CD14-positive monocyte (primary cell): ENCODE results near the gene SESN3. TPM values are rescaled to one million over a fixed set of nuclear protein-coding genes. Genes with fewer than 3 reads are reported as not detected.

Experiments used
- DNase-seq, 3 donors: peaks; one replicate each; pipeline ENCODE4 v3.0.0-alpha.2; 2011 to 2022
- H2AFZ ChIP-seq: 2 replicates; pipeline ENCODE4 v1.6.0; 2012; ENCODE audit warnings: mild to moderate bottlenecking, low read depth, low read length, inconsistent platforms; ENCODE audit not compliant: insufficient read depth, poor library complexity, severe bottlenecking
- H3K27ac ChIP-seq, 2 donors: 1 replicate in 1 of 2; 2 replicates in 1 of 2; pipeline ENCODE4 v1.5.1; 2012 to 2013; ENCODE audit warnings: low read length in 2 of 2, control low read depth in 1 of 2, inconsistent platforms in 1 of 2, low read depth in 1 of 2, mild to moderate bottlenecking in 1 of 2
- H3K27me3 ChIP-seq, 2 donors: one replicate each; pipeline versions ENCODE4 v1.6.0 to v1.6.1; 2011 to 2013; ENCODE audit warnings: low read length in 2 of 2; ENCODE audit not compliant: control insufficient read depth in 2 of 2, insufficient read depth in 2 of 2
- H3K36me3 ChIP-seq, 2 donors: replicated peaks in 1 of 2; 1 replicate in 1 of 2; 2 replicates in 1 of 2; pipeline versions ENCODE4 v1.5.1 to v1.6.1; 2012 to 2013; ENCODE audit warnings: low read length in 2 of 2, control low read depth in 1 of 2, inconsistent platforms in 1 of 2, mild to moderate bottlenecking in 1 of 2; ENCODE audit not compliant: insufficient read depth in 2 of 2, control insufficient read depth in 1 of 2
- H3K4me1 ChIP-seq, 2 donors: 1 replicate in 1 of 2; 2 replicates in 1 of 2; pipeline versions ENCODE4 v1.5.1 to v1.6.1; 2012 to 2013; ENCODE audit warnings: low read length in 2 of 2, control low read depth in 1 of 2, inconsistent platforms in 1 of 2, mild to moderate bottlenecking in 1 of 2, moderate library complexity in 1 of 2; ENCODE audit not compliant: insufficient read depth in 2 of 2, control insufficient read depth in 1 of 2
- H3K4me2 ChIP-seq: replicated peaks from 2 replicates; pipeline ENCODE3; 2012; ENCODE audit warnings: low read length, moderate library complexity, mild to moderate bottlenecking; ENCODE audit not compliant: poor library complexity, severe bottlenecking; ENCODE audit errors: extremely low read depth
- H3K4me3 ChIP-seq, 3 experiments: fragments of 200-600 bp in 1 of 3; sonication (generic) in 1 of 3; replicated peaks in 1 of 3; 1 replicate in 2 of 3; 2 replicates in 1 of 3; pipeline ENCODE4 v1.5.1; 2011 to 2013; ENCODE audit warnings: low read length in 3 of 3, mild to moderate bottlenecking in 3 of 3, control low read depth in 2 of 3, low read depth in 2 of 3, inconsistent platforms in 1 of 3, moderate library complexity in 1 of 3
- H3K79me2 ChIP-seq: 2 replicates; pipeline ENCODE4 v1.6.0; 2012; ENCODE audit warnings: mild to moderate bottlenecking, control low read depth, inconsistent platforms, low read length, moderate library complexity; ENCODE audit not compliant: insufficient read depth
- H3K9ac ChIP-seq: 2 replicates; pipeline ENCODE4 v1.6.0; 2017; ENCODE audit warnings: low read length, mild to moderate bottlenecking; ENCODE audit not compliant: insufficient read depth, poor library complexity, severe bottlenecking
- H3K9me3 ChIP-seq, 2 donors: replicated peaks in 1 of 2; 1 replicate in 1 of 2; 2 replicates in 1 of 2; pipeline versions ENCODE4 v1.5.1 to v1.6.1; 2012 to 2013; ENCODE audit warnings: low read length in 2 of 2, control low read depth in 1 of 2; ENCODE audit not compliant: control insufficient read depth in 1 of 2, insufficient read depth in 1 of 2
- H4K20me1 ChIP-seq: 2 replicates; pipeline ENCODE4 v1.6.0; 2012; ENCODE audit warnings: mild to moderate bottlenecking, low read length, control low read depth, moderate library complexity; ENCODE audit not compliant: insufficient read depth
- H3K27ac Mint-ChIP-seq, 7 donors: one replicate each; pipeline ENCODE4 v1.8.0; 2020; ENCODE audit warnings: mild to moderate bottlenecking in 7 of 7, mixed read lengths in 7 of 7, moderate library complexity in 6 of 7, inconsistent platforms in 2 of 7
- H3K27me3 Mint-ChIP-seq, 3 donors: one replicate each; pipeline ENCODE4 v1.8.0; 2021 to 2022; ENCODE audit warnings: low read depth in 3 of 3, mild to moderate bottlenecking in 3 of 3, mixed read lengths in 3 of 3, moderate library complexity in 3 of 3, inconsistent platforms in 1 of 3
- H3K36me3 Mint-ChIP-seq, 2 donors: one replicate each; pipeline ENCODE4 v1.8.0; 2020; ENCODE audit warnings: mixed read lengths in 2 of 2, inconsistent platforms in 1 of 2, mild to moderate bottlenecking in 1 of 2
- H3K4me1 Mint-ChIP-seq: one replicate; pipeline ENCODE4 v1.8.0; 2020; ENCODE audit warnings: mild to moderate bottlenecking, mixed read lengths
- H3K4me3 Mint-ChIP-seq, 2 donors: one replicate each; pipeline ENCODE4 v1.8.0; 2020; ENCODE audit warnings: mild to moderate bottlenecking in 2 of 2, mixed read lengths in 2 of 2, moderate library complexity in 1 of 2
- H3K9me3 Mint-ChIP-seq, 7 donors: one replicate each; pipeline ENCODE4 v1.8.0; 2020 to 2022; ENCODE audit warnings: mixed read lengths in 7 of 7, mild to moderate bottlenecking in 6 of 7, moderate library complexity in 6 of 7, inconsistent platforms in 2 of 7
- CTCF ChIP-seq: fragments of 200-600 bp; IDR thresholded peaks from one replicate; pipeline ENCODE4 v1.8.0; 2022; ENCODE audit warnings: antibody characterized with exemption, mild to moderate bottlenecking
- WGBS: methylation state at CpG from one replicate; pipeline ENCODE4 v1.1.5; 2013; ENCODE audit warnings: missing lambda C conversion rate; ENCODE audit not compliant: insufficient coverage; 5-methylcytosine and 5-hydroxymethylcytosine counted together
- intact Hi-C, 2 donors: fragments of 100-400 bp; cut with micrococcal nuclease; formaldehyde crosslinking; loops; one replicate each; pipeline versions ENCODE4 v1.15.0 to v1.15.1; 2023
- polyA plus RNA-seq, 3 donors: library from polyadenylated mRNA; depleted of rRNA in 1 of 3; unstranded in 2 of 3; stranded (reverse) in 1 of 3; fragments of 300-500 nt in 2 of 3; fragments of >200 nt in 1 of 3; fragmentation: Illumina TruSeq in 2 of 3; gene quantifications; 1 replicate in 2 of 3; 2 replicates in 1 of 3; pipeline ENCODE4 v1.2.3, GENCODE V29; 2012 to 2021

Gene SESN3
- polyA plus RNA-seq, 3 donors: 1.1 to 7.4 (median 1.4) TPM

GRCh38 chr11:95187723-95188122 lies 43.3 kb downstream of the SESN3 start:
- no peaks in the 10 kb centered on the region for H3K9me3 ChIP-seq
- intact Hi-C loops: no loop called here
- no peaks in the 10 kb centered on the region for H3K9me3 Mint-ChIP-seq
- no peaks in the 10 kb centered on the region for H3K27me3 Mint-ChIP-seq
- peaks cover 11% of the 10 kb centered on the region for H3K79me2 ChIP-seq
- no peaks in the 10 kb centered on the region for H3K27me3 ChIP-seq
- no peaks in the 10 kb centered on the region for H4K20me1 ChIP-seq
- H3K27ac ChIP-seq: peak overlapping the region in 1 of 2 donors; percentile 55
- no peak overlapping the region for H3K9ac ChIP-seq
- no peak for TF ChIP-seq CTCF
- no peak overlapping the region for H3K4me3 Mint-ChIP-seq
- DNase-seq: no peak
- H3K4me1 Mint-ChIP-seq: peaks cover 6% of the 10 kb centered on the region
- no peaks in the 10 kb centered on the region for H3K4me1 ChIP-seq
- no peak overlapping the region for H3K4me3 ChIP-seq
- peak overlapping the region in 5 of 7 donors; percentile 8 to 51 (median 27) for H3K27ac Mint-ChIP-seq
- peaks cover 52 to 70% of the 10 kb centered on the region in 2 donors for H3K36me3 Mint-ChIP-seq
- H2AFZ ChIP-seq: no peak overlapping the region
- peaks cover 64 to 89% of the 10 kb centered on the region in 2 donors for H3K36me3 ChIP-seq
- H3K4me2 ChIP-seq: no peak overlapping the region

- no peak overlapping the region for H3K4me3 Mint-ChIP-seq
- peaks cover 75 to 89% of the 10 kb centered on the region in 2 donors for H3K36me3 ChIP-seq
- no peak for DNase-seq
- H3K36me3 Mint-ChIP-seq: peaks cover 48 to 65% of the 10 kb centered on the region in 2 donors
- H3K27ac ChIP-seq: peak overlapping the region in 1 of 2 donors; percentile 59
- peak overlapping the region in 2 of 7 donors; percentile 19 to 80 for H3K27ac Mint-ChIP-seq
- no peaks in the 10 kb centered on the region for H3K27me3 ChIP-seq
- no peaks in the 10 kb centered on the region for H3K9me3 Mint-ChIP-seq
- H3K9ac ChIP-seq: no peak overlapping the region
- intact Hi-C loops: no loop called here
- H3K4me3 ChIP-seq: no peak overlapping the region
- no peak overlapping the region for H2AFZ ChIP-seq
- no peaks in the 10 kb centered on the region for H3K9me3 ChIP-seq
- TF ChIP-seq CTCF: no peak
- H3K27me3 Mint-ChIP-seq: no peaks in the 10 kb centered on the region
- no peaks in the 10 kb centered on the region for H3K4me1 Mint-ChIP-seq
- no peaks in the 10 kb centered on the region for H4K20me1 ChIP-seq
- no peaks in the 10 kb centered on the region for H3K4me1 ChIP-seq
- no peaks in the 10 kb centered on the region for H3K79me2 ChIP-seq
- WGBS: 94% methylated on average over 2 of the region's 2 CpGs
- H3K4me2 ChIP-seq: no peak overlapping the region
Measured at GRCh38 chr11:95182397-95182796, 48.6 kb downstream of the SESN3 start.
